Measurements from ENCODE around the gene RNMT.

Gene RNMT

GRCh38 chr18:13809531-13810255 lies 83.2 kb downstream of the RNMT start:
- H3K4me3 ChIP-seq (ENCODE audit: insufficient read depth, low read depth, low read length) = no peak overlapping the region
- H3K4me1 ChIP-seq (ENCODE audit: control insufficient read depth, insufficient read depth, low read length) = peaks cover 4% of the 10 kb centered on the region
- no peak overlapping the region for H3K27ac ChIP-seq (ENCODE audit: insufficient read depth, low read depth, low read length, poor library complexity, severe bottlenecking)
- H3K27me3 ChIP-seq (ENCODE audit: control insufficient read depth, insufficient read depth, low read length, poor library complexity, severe bottlenecking) = no peaks in the 10 kb centered on the region
- WGBS, 2 experiments = 26 to 31% methylated on average over 5 of the region's 5 CpGs
- H3K9me3 ChIP-seq (ENCODE audit: control insufficient read depth, low read length) = no peaks in the 10 kb centered on the region
- no peaks in the 10 kb centered on the region for H3K36me3 ChIP-seq (ENCODE audit: control insufficient read depth, insufficient read depth, low read length)

- H3K27me3 ChIP-seq (ENCODE audit: control insufficient read depth, insufficient read depth, low read length, poor library complexity, severe bottlenecking) = no peaks in the 10 kb centered on the region
- H3K9me3 ChIP-seq (ENCODE audit: control insufficient read depth, low read length) = no peaks in the 10 kb centered on the region
- H3K36me3 ChIP-seq (ENCODE audit: control insufficient read depth, insufficient read depth, low read length) = no peaks in the 10 kb centered on the region
- no peak overlapping the region for H3K4me3 ChIP-seq (ENCODE audit: insufficient read depth, low read depth, low read length)
- no peak overlapping the region for H3K27ac ChIP-seq (ENCODE audit: insufficient read depth, low read depth, low read length, poor library complexity, severe bottlenecking)
- H3K4me1 ChIP-seq (ENCODE audit: control insufficient read depth, insufficient read depth, low read length) = peaks cover 4% of the 10 kb centered on the region
- WGBS, 2 experiments = 74 to 76% methylated on average over 9 of the region's 10 CpGs
These were observed 84.5 kb downstream of the RNMT start for GRCh38 chr18:13810950-13811485.

GRCh38 chr18:13811993-13812392 lies 85.5 kb downstream of the RNMT start:
- peaks cover 4% of the 10 kb centered on the region for H3K4me1 ChIP-seq (ENCODE audit: control insufficient read depth, insufficient read depth, low read length)
- H3K27ac ChIP-seq (ENCODE audit: insufficient read depth, low read depth, low read length, poor library complexity, severe bottlenecking) = no peak overlapping the region
- no peaks in the 10 kb centered on the region for H3K27me3 ChIP-seq (ENCODE audit: control insufficient read depth, insufficient read depth, low read length, poor library complexity, severe bottlenecking)
- no peaks in the 10 kb centered on the region for H3K9me3 ChIP-seq (ENCODE audit: control insufficient read depth, low read length)
- no peak overlapping the region for H3K4me3 ChIP-seq (ENCODE audit: insufficient read depth, low read depth, low read length)
- no peaks in the 10 kb centered on the region for H3K36me3 ChIP-seq (ENCODE audit: control insufficient read depth, insufficient read depth, low read length)
- WGBS, 2 experiments = 76 to 86% methylated on average over 6 of the region's 6 CpGs

- Histone ChIP-seq H3K4me1 (ENCODE audit: control insufficient read depth, insufficient read depth, low read length) (peaks cover 2% of the 10 kb centered on the region), H3K36me3 (ENCODE audit: control insufficient read depth, insufficient read depth, low read length) (no peaks in the 10 kb centered on the region), H3K27me3 (ENCODE audit: control insufficient read depth, insufficient read depth, low read length, poor library complexity, severe bottlenecking) (no peaks in the 10 kb centered on the region), H3K27ac (ENCODE audit: insufficient read depth, low read depth, low read length, poor library complexity, severe bottlenecking) (no peak overlapping the region), H3K4me3 (ENCODE audit: insufficient read depth, low read depth, low read length) (no peak overlapping the region), H3K9me3 (ENCODE audit: control insufficient read depth, low read length) (no peaks in the 10 kb centered on the region)
- WGBS, 2 experiments = 22 to 26% methylated on average over 4 of the region's 4 CpGs
These were observed 86.9 kb downstream of the RNMT start for GRCh38 chr18:13813271-13813849.

Data from ectodermal cell (in vitro differentiated cells).